Activated T-cell treated with anti-CD3 and anti-CD28 coated beads, Interleukin-2, amount 50 U/mL, for 4 hours (primary cell): ENCODE measurements around the gene HCN3. TPM values are rescaled to one million over a fixed set of nuclear protein-coding genes. Genes with fewer than 3 reads are reported as not detected.

Source experiments
- ATAC-seq, 2 donors: fragments of 200-7000 bp; cut with Tn5 transposase; one replicate each; pipeline ENCODE4 v1.10.0; 2021
- DNase-seq: peaks from one replicate; pipeline ENCODE4 v3.0.0-alpha.2; 2020
- H3K27me3 Mint-ChIP-seq: one replicate; pipeline ENCODE4 v1.8.0; 2021; ENCODE audit warnings: low read depth, mixed read lengths
- H3K36me3 Mint-ChIP-seq: one replicate; pipeline ENCODE4 v1.8.0; 2022; ENCODE audit warnings: mixed read lengths; ENCODE audit not compliant: insufficient read depth
- H3K4me1 Mint-ChIP-seq: one replicate; pipeline ENCODE4 v1.8.0; 2021; ENCODE audit warnings: low read depth, mixed read lengths
- H3K4me3 Mint-ChIP-seq: one replicate; pipeline ENCODE4 v1.8.0; 2021; ENCODE audit warnings: mild to moderate bottlenecking, moderate library complexity, mixed read lengths
- H3K9me3 Mint-ChIP-seq: one replicate; pipeline ENCODE4 v1.8.0; 2021; ENCODE audit warnings: mixed read lengths
- total RNA-seq, 3 donors: library from RNA; stranded (reverse); gene quantifications; one replicate each; pipeline ENCODE4 v1.2.1, GENCODE V29; 2021

The HCN3 gene
- total RNA-seq, 3 donors from 2014 or later, result 1.1 to 1.3 (median 1.3) TPM

- H3K27me3 Mint-ChIP-seq, result peaks cover 2% of the 10 kb centered on the region
- no peak for DNase-seq
- peaks cover 3% of the 10 kb centered on the region for H3K36me3 Mint-ChIP-seq
- H3K9me3 Mint-ChIP-seq, result no peaks in the 10 kb centered on the region
- H3K4me3 Mint-ChIP-seq, result no peak overlapping the region
- H3K4me1 Mint-ChIP-seq, result peaks cover 24% of the 10 kb centered on the region
- ATAC-seq, result no peak
These were observed 29.4 kb upstream of the HCN3 start for GRCh38 chr1:155247667-155248553.

DNA sequence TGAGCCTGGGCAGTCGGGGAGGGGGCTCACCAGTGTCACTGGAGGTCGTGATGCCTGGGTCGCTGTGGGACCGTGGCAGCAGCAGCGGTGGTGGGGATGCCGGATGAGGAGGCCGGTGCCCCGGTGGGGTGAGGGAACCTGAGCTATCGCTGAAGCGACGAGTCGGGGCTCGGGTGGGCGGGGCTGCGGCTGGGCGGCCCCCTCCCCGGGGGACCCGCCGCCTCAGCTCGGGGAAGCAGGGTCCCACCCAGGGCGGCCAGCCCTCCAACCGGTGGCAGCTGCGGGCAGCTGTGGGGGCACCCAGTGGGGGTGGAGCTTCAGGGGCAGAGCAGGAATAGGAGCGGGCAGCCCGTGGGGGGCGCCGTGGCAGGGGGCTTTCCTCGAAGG lies 27.0 kb upstream of the HCN3 start:
- Mint-ChIP-seq H3K27me3 (no peaks in the 10 kb centered on the region), H3K9me3 (no peaks in the 10 kb centered on the region), H3K36me3 (no peaks in the 10 kb centered on the region), H3K4me1 (peaks cover 23% of the 10 kb centered on the region), H3K4me3 (peak overlapping the region; percentile 71)
- ATAC-seq (peak; percentile 4 to 6), DNase-seq (no peak)

GRCh38 chr1:155250633-155251449 lies 26.4 kb upstream of the HCN3 start:
- Mint-ChIP-seq H3K36me3 (no peaks in the 10 kb centered on the region), H3K4me3 (peak overlapping the region; percentile 71), H3K9me3 (no peaks in the 10 kb centered on the region), H3K4me1 (peaks cover 27% of the 10 kb centered on the region), H3K27me3 (no peaks in the 10 kb centered on the region)
- peak; percentile 97 for DNase-seq
- peak; percentile 95 to 96 for ATAC-seq

GRCh38 chr1:155251566-155251965 lies 25.7 kb upstream of the HCN3 start:
- Mint-ChIP-seq H3K4me1 (peaks cover 28% of the 10 kb centered on the region), H3K9me3 (no peaks in the 10 kb centered on the region), H3K27me3 (no peaks in the 10 kb centered on the region), H3K4me3 (no peak overlapping the region), H3K36me3 (peaks cover 4% of the 10 kb centered on the region)
- no peak for DNase-seq
- ATAC-seq, result no peak

- peaks cover 30% of the 10 kb centered on the region for H3K4me1 Mint-ChIP-seq
- no peaks in the 10 kb centered on the region for H3K27me3 Mint-ChIP-seq
- DNase-seq (no peak), ATAC-seq (no peak)
- H3K36me3 Mint-ChIP-seq, result peaks cover 13% of the 10 kb centered on the region
- H3K9me3 Mint-ChIP-seq, result no peaks in the 10 kb centered on the region
- H3K4me3 Mint-ChIP-seq, result peak overlapping the region; percentile 84
These were observed 24.1 kb upstream of the HCN3 start for GRCh38 chr1:155253208-155253607.

GRCh38 chr1:155253797-155254196 lies 23.5 kb upstream of the HCN3 start:
- peaks cover 30% of the 10 kb centered on the region for H3K4me1 Mint-ChIP-seq
- H3K36me3 Mint-ChIP-seq, result peaks cover 17% of the 10 kb centered on the region
- no peaks in the 10 kb centered on the region for H3K27me3 Mint-ChIP-seq
- peak overlapping the region; percentile 84 for H3K4me3 Mint-ChIP-seq
- no peaks in the 10 kb centered on the region for H3K9me3 Mint-ChIP-seq
- DNase-seq (no peak), ATAC-seq (no peak)

GRCh38 chr1:155254228-155254713 lies 23.0 kb upstream of the HCN3 start:
- H3K4me1 Mint-ChIP-seq, result peaks cover 30% of the 10 kb centered on the region
- no peaks in the 10 kb centered on the region for H3K9me3 Mint-ChIP-seq
- no peak for DNase-seq
- peak overlapping the region; percentile 84 for H3K4me3 Mint-ChIP-seq
- H3K36me3 Mint-ChIP-seq, result peaks cover 17% of the 10 kb centered on the region
- no peak for ATAC-seq
- H3K27me3 Mint-ChIP-seq, result no peaks in the 10 kb centered on the region

- peak overlapping the region; percentile 84 for H3K4me3 Mint-ChIP-seq
- no peaks in the 10 kb centered on the region for H3K9me3 Mint-ChIP-seq
- DNase-seq (no peak), ATAC-seq (peak; percentile 1 to 3)
- H3K4me1 Mint-ChIP-seq, result peaks cover 30% of the 10 kb centered on the region
- H3K36me3 Mint-ChIP-seq, result peaks cover 17% of the 10 kb centered on the region
- no peaks in the 10 kb centered on the region for H3K27me3 Mint-ChIP-seq
These were observed 22.5 kb upstream of the HCN3 start for GRCh38 chr1:155254714-155255242.

DNA sequence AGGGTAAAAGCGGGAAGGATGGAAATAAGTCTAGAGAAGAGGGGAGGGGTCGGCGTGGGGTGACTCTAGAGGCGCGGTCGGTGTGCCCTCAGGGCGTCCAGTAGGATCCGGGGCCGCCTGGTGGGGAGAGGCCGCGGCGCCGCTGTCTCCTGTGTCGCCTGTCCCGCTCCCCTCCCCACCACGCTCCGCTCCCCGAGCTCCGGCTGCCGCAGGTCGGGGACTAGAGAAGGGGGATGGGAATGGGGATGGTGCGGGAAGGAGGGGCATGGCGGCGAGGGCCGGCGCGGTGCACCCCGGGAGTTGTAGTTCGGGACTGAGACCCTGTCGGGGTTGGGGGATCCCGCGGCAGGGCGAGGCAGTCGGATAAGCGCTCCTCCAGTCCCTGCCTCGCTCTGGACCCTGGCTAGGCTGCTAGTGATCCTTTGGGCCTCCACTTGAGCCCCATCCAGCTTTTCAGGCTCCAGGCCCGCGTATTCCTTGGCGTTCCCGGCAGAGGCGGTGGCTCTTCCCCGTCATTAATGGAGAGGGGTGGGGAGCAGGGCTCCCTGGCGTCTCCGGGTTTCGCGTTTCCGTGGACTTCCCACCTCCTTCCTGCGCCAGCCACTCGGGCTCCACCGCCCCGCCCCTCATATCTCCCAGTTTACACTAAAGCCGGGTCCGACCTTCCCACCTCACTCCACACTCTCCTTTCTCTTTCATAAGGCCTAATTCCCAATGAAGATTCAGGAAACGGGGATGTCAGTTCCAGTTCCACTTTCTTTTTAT lies 21.8 kb upstream of the HCN3 start, which contains the start of gene ENTREP3:
Gene ENTREP3, minus strand, starts transcription at position 241 of the 765 bp plus-strand sequence. CDS start 606 bp downstream, outside the sequence.
- Mint-ChIP-seq H3K36me3 (peaks cover 22% of the 10 kb centered on the region), H3K4me1 (peaks cover 32% of the 10 kb centered on the region), H3K9me3 (no peaks in the 10 kb centered on the region), H3K4me3 (peak within 1 kb of the TSS; percentile 84), H3K27me3 (no peaks in the 10 kb centered on the region)
- peak; percentile 68 for DNase-seq
- ATAC-seq, result peak; percentile 78 to 81

- peak overlapping the region; percentile 84 for H3K4me3 Mint-ChIP-seq
- no peak for DNase-seq
- no peak for ATAC-seq
- no peaks in the 10 kb centered on the region for H3K27me3 Mint-ChIP-seq
- no peaks in the 10 kb centered on the region for H3K9me3 Mint-ChIP-seq
- H3K4me1 Mint-ChIP-seq, result peaks cover 34% of the 10 kb centered on the region
- peaks cover 24% of the 10 kb centered on the region for H3K36me3 Mint-ChIP-seq
These were observed 21.0 kb upstream of the HCN3 start for GRCh38 chr1:155256058-155256852.

GRCh38 chr1:155260276-155260675 lies 17.0 kb upstream of the HCN3 start:
- H3K9me3 Mint-ChIP-seq, result no peaks in the 10 kb centered on the region
- no peaks in the 10 kb centered on the region for H3K27me3 Mint-ChIP-seq
- DNase-seq, result no peak
- no peak for ATAC-seq
- H3K4me3 Mint-ChIP-seq, result peak overlapping the region; percentile 99
- peaks cover 37% of the 10 kb centered on the region for H3K4me1 Mint-ChIP-seq
- H3K36me3 Mint-ChIP-seq, result peaks cover 50% of the 10 kb centered on the region

DNA sequence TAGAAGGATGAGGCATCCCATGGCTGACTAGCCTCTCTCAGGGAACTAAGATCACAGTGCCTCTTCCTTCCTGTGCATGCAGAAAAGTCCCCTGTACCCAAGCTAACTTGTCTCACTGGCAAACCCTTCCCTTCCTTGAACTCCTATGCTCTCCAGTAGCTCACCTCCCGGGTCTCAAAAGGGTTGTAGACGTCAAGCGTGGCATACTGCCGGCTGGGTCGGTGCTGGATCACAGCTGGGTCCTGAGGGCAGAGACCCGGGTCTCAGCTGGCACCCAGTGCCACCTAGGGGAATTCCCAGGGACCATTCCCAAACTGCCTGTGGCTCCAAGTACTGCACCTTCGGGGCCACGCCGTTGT lies 15.8 kb upstream of the HCN3 start:
- Mint-ChIP-seq H3K27me3 (no peaks in the 10 kb centered on the region), H3K36me3 (peaks cover 52% of the 10 kb centered on the region), H3K9me3 (no peaks in the 10 kb centered on the region), H3K4me3 (peak overlapping the region; percentile 99), H3K4me1 (peaks cover 32% of the 10 kb centered on the region)
- no peak for DNase-seq
- peak; percentile 39 for ATAC-seq
